Uterus (tissue), 2 donors: ENCODE data around the gene CCND1.

Experiments used
- CTCF ChIP-seq, 4 experiments: fragments of 200-600 bp in 2 of 4; fragments of 450-650 bp in 2 of 4; sonication (generic) in 2 of 4; IDR thresholded peaks; one replicate each; pipeline ENCODE4 v1.5.1; 2016 to 2019; ENCODE audit warnings: antibody characterized with exemption in 4 of 4, mild to moderate bottlenecking in 2 of 4, moderate library complexity in 1 of 4
- POLR2A ChIP-seq, 2 donors: fragments of 450-650 bp; IDR thresholded peaks; one replicate each; pipeline ENCODE4 v1.6.1; 2016; ENCODE audit warnings: antibody characterized with exemption in 2 of 2, mild to moderate bottlenecking in 1 of 2, moderate library complexity in 1 of 2

DNA sequence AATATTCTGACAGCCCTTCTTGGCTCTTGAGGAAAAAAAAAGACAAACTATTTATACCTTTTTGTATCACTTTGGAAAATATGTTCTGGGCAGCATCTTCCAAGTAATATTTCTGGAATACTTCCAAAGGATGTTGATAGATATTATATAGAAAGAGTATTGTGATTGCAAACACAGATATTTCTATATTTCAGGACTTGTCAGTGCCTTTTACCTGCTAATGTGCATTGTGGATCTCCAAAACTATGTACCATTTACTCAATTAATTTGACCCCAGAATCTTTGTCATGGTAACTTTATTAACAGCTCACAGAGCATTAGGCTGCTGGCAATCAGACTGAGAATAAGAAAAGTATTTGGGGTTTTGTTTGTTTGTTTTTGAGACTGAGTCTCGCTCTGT is 16.7 kb upstream of the CCND1 start:
- TF ChIP-seq CTCF (IDR thresholded peaks at IDR 0.05) (no peak), POLR2A (IDR thresholded peaks at IDR 0.05) (no peak)
